Fibroblast of skin of abdomen (primary cell): ENCODE data around the gene CDC42BPG.
"Not testable (repeated sequence)": the region's sequence is repeated elsewhere in the genome, so short reads cannot be mapped to it uniquely, and the experiment has no call there.

ENCODE experiments used
- DNase-seq: peaks from one replicate; pipeline ENCODE4 v3.0.0-alpha.2; 2013

Gene CDC42BPG

DNA sequence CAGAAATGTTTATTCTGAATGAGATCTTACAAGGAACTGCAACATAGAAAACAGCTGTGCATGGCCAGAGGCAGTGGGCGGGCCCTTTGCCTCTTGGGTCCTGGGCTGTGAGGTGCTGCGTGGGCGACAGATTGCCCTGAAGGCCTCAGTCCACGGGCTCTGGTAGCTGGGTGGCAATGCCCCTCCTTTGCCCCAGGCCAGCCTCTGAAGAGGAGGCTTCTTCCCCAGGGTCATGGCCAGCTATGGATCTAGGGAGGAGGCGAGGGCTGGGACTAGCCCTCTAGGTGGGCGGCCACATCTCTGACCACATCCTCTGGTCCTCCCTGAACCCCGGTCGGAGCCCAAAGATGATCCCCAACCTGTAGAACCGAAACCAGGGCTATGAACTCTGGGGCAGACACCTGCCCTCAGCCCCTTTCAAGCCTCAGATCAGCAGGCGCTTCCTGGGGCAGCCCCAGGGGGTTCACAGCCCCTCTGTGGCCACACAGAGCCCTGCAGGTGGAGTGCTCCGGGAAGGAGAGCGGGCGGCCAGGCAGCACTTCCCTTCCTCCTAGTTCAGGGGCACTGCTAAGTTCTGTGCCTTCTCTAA lies 6.6 kb upstream of the CDC42BPG start:
- no peak for DNase-seq

DNA sequence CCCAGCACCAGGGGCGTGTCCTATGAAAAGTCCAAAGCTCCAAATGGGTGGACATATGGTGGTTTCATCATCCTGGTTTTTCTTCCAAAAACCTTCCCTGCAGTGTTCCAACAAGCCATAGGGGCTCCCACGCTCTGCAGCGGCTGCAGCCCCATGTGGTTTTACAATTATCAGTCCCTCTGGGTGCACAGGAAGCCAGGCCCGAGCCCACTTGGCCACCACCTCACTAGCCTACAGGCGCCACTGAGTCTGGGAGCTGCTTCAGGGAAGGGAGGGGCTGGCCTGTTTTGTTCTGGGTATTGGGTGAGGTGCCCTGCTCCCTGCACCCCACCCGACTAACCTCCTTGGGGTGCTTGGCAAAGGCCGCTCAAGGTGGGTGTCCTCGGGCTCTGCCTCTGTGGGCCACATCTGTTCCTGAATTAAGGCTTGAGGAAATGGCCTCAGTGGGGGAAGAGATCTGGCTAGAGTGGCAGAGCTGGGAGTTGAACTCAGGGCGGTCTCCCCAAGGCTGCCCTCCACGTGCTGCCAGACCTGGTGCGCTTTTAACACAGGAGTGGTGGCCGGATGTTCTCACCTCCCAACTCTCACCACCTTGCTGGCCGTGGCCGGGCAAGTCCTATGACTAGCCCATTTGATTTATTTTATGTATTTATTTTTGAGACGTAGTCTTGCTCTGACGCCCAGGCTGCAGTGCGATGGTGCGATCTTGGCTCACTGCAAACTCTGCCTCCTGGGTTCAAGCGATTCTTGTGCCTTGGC lies 5.3 kb upstream of the CDC42BPG start:
- DNase-seq: no peak

- no peak for DNase-seq
These were observed 4.6 kb upstream of the CDC42BPG start for GRCh38 chr11:64848826-64849597.

- DNase-seq: no peak
These were observed 3.9 kb upstream of the CDC42BPG start for GRCh38 chr11:64848214-64848825.

GRCh38 chr11:64846998-64847666 lies 2.7 kb upstream of the CDC42BPG start:
- DNase-seq: peak; percentile 87

GRCh38 chr11:64845776-64846129 lies 1.3 kb upstream of the CDC42BPG start:
- not testable (repeated sequence) for DNase-seq

GRCh38 chr11:64845129-64845775 lies 799 bp upstream of the CDC42BPG start:
- DNase-seq: no peak

- no peak for DNase-seq
These were observed 645 bp downstream of the CDC42BPG start for GRCh38 chr11:64843686-64844329.

DNA sequence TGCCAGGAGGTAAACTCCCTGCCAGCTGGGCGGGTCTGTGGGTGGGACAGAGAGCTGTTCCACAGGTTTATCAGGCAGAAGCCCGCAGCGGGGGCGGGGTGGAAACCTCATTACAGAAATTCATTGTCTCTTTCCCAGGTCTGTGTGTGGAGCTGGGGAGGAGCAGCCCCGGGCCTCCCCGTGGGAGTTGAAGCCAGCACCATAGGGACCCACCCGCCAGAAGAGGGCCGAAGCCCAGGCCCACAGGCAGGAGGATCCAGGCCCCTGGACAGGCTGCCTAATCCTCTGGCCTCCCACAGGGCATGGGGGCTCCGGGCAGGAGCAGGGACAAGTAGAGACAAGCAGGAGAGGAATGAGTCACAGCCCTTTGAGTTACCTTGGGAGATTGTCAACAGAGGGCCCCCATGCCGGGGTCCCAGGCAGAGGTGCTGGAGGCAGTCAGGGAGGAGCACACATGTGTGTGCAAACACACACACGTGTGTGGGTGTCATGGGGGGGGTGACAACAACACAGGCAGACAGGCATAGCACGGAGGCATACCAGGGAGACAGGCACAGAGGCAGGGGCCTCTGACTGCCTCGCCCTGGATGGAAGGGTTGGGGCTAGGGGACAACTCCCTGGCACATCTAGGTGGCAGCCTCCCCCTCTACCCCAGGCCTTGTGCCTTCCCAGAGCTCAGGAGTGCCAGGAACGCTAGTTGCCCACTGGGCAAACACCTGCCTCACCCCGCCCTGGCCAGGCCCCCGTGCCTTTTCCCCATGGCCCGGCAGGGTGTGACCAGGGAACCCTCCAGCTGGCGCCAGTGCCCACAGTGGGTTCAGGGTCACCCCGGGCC lies 1.4 kb downstream of the CDC42BPG start:
- DNase-seq: no peak

DNA sequence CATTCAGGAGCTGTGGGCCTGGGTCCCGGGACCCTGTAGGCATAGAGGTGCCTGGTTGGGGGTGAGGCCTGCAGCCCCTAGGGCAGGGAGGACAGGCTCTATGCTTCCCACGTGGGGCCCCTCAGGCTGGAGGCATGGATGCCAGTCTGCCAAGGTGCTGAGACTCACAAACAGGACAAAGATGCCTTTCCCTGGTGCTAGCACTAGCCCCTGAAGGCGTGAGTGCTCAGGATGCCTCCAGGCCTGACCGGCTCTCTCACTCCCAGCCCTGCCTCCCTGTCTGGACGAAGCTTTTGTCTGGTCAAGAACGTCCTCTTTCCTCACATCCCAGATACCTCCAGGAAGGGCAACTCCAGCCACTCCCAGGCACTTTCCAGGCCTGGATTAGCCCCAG lies 2.1 kb downstream of the CDC42BPG start:
- DNase-seq: no peak

GRCh38 chr11:64841592-64842365 lies 2.7 kb downstream of the CDC42BPG start:
- DNase-seq: no peak

- no peak for DNase-seq
These were observed 4.3 kb downstream of the CDC42BPG start for GRCh38 chr11:64839887-64840782.

DNA sequence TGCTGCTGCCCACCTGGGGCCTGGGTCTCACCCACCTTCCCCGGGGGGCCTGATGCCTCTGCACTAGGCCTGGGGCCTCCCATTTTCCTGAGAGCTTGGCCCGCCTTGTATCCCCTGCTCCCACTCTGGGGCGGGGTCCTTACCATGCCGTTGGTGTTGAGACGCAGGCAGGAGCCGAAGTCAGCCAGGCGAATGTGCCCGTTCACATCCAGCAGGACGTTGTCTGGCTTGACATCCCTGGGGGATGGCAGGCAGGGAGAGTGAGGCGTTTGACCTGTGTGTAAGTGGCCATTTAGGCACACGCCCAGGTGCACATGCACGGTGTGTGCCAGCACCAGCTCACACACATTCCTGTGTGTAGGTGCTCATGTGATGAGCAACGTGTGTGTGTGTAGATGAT lies 5.1 kb downstream of the CDC42BPG start:
- no peak for DNase-seq

GRCh38 chr11:64838600-64839334 lies 5.7 kb downstream of the CDC42BPG start:
- DNase-seq: no peak

DNA sequence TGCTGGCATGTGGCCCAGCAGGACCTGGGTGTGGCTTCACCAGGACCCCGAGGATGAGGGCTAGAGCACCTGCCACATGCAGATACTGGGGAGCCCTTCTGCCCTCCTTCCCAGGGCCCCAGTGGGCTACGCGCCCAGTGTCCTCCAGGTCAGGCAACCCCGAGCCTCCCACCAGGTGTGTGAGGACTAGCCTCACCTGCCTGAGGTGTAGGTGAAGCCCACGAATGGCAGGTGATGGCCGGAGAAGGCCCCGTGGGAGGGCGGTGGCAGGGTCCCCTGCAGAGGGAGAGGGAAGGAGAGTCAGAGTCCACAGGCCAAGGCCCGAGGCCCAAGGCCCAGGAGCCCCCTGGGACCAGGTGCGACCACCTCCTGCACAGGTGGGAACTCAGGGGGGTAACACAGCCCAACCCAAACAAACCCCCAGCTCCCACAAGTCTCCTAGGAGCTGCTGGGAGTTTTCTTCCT lies 6.5 kb downstream of the CDC42BPG start:
- DNase-seq: no peak

- DNase-seq: no peak
These were observed 7.9 kb downstream of the CDC42BPG start for GRCh38 chr11:64836448-64837072.
